CD1c-positive myeloid dendritic cell (primary cell): ENCODE measurements around the gene WDR7.
A peak's percentile ranks its signal among the peaks of the same experiment; 100 is the strongest.

Source experiments
- DNase-seq: peaks from one replicate; pipeline ENCODE4 v3.0.0-alpha.2; 2016; ENCODE audit errors: extremely low spot score

The WDR7 gene

DNA sequence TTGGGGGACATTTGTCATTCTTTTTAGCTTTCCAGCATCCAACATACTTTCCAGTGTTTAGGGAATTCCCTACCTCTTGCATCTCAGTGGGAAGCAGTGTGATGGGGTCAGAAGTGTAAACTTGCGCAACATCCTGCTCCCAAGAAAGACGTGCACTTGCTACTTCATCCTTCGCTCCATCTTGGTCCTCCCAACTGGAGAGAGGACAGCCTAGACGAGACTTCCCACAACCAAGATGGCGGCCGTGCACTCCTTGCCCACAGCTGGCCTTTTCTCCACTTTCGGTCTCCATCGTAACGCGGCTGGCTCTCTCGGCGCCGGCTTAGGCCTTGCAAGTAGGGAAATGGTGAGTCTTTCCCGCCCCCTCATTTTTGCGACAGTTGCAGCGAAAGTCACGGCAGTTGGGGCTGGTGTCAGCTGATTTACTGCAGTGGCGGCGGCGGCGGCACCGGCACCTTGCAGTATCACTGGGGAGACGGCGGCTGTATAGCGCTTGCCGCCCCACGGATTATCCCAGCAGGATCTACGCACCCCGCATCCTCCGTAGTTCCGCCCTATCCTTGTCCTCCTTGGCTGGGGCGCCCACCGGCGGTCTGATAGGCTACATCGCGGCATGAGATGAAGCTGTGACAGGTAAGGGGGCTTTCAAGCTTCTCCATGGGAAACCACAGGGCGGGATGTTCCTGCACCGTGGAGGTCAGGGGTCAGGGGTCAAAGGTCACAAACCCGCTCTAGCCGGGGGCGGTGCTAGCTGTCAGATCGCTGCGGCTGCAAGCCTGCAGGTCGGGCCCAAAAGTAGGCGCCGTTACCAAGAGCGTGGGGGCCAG is at the start of gene WDR7:
Gene WDR7 (plus strand): TSS at position 416 of the 827 bp plus-strand sequence. CDS start 21,157 bp downstream, outside the sequence.
- peak; percentile 98 for DNase-seq

DNA sequence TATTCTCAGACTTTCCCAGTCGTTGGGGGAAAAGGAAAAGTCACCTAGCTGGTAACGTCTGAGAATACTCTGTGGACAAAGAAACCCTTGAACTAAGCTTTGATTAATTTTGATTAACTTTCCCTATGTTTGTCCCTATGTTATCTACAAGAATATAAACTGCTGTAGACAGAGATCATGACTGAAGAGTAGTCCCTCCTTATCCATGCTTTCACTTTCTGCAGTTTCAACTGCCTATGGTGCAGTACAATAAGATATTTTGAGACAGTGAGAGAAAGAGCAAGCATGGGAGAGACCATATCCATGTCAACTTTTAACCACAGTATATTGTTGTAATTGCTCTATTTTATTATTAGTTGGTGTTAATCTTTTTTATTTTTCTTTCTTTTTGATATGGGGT is 44.5 kb upstream of the WDR7 start:
- DNase-seq = no peak

DNA sequence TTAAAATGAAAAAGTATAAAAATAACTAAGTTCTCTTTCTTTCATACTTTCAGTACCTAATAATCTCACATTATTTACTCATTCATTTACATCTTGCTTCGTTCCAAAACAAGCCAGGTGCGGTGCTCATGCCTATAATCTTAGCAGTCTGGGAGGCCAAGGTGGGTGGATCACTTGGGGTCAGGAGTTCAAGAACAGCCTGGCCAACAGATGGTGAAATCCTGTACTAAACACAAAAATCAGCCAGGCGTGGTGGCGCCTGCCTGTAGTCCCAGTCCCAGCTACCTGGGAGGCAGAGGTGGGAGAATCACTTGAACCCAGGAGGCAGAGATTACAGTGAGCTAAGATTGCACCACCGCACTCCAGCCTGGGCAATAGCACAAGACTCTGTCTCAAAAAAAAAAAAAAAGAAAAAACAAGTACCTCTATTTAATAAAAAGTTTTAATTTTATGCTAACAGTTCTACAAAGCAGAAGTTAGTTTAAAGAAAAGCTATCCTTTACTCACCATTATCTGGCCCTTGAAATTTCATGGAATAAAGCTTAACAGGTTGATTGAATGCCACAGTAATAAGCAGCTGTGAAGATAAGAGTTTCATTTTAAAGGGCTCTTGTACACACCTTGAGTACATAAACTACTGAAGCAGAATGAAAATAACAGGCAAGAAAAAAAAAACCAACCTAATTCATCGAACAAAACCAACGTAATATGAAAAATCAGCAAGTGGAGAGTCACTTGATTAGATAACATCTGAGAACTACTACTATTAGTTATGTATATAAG is 35.2 kb upstream of the WDR7 start:
- no peak for DNase-seq

DNA sequence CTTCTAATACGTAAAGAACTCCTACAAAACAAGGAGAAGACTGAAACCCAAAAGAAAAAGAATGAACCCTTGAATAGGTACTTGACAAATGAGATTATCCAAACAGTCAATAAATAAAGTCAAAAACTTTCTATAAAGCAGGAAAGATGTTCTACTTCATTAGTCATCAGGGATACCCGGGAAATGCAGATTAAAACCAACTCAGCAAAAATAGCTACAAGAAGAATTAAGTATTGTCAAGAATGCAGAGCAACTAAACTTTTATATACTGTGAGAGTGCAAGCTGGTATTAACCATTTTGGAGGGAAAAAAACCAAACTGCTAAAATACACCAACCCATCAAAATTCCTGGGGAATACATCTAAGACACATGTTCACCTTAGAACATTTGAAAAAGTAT is 23.2 kb upstream of the WDR7 start:
- DNase-seq = no peak

DNA sequence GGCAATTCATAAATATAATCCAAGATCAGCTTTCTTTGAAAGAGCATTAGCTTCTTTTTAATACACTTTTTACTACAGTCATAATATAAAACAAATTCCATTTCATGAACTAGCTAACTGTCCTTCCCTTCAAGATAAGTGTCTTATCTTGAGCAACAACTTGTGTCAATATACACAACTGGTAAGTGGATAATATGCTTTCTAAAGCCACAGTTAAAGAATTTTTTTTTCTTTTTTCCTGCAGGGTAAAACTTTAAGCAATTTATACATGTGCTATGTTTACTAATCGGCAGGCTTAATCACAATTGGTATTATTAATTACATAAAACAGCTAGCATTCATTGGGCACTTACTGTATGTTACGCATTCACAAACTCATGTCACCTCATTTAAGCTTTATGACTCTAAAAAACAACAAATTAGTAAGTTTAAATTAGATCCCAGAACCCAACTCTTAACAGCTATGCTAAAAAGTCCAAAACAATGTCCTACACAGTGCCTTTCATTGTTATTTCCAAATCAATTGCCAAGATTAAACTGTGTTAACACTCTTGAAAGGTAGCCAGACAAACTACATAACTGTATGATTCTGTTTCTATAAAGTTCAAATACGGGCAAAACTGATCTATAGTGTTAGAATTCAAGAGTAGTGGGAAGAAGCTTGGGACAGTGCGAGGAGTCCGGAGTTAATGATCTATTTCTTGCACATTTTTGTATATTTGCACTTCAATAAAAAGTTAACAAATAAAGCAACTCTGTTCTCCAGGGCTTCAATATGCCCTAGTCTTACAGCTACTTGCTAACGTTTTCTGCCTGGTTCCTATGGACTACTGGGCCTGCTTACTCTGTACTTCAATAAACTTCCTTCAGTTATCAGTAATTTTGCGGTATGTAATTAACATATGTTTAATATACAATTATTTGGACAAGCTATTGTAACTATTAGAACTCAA is 18.8 kb upstream of the WDR7 start:
- no peak for DNase-seq

DNA sequence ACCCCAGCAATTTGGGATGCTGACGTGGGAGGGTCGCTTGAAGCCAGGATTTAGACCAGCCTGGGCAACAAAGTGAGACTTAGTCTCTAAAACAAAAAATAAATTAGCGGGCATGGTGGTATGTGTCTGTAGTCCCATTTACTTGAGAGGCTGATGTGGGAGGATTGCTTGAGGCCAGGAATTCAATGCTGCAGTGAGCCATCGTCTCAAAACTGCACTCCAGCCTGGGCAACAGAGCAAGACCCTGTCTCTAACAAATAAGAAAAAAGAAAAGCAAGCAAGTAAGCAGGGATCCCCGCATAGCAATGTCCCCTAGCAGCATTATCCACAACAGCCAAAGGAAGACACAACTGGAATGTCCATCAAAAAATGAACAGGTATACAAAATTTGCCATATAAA is 16.2 kb upstream of the WDR7 start:
- no peak for DNase-seq

DNA sequence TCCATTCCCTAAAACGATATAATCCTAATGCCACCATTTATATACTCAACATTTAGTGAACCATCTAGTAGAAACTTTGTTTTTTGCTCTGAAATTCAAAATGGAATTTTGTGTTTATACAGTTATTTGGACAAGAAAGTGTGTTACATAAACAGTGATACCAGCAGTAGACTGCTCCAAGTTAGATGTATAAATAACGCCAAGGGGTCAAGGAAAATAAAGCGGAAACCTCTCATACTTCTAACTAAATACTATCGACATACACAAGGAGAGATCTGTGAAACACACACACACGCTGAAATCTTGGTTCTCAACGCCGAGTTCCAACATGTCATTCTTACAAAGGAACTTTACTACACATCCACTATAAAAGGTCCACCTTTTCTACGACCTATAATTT is 14.0 kb upstream of the WDR7 start:
- no peak for DNase-seq

DNA sequence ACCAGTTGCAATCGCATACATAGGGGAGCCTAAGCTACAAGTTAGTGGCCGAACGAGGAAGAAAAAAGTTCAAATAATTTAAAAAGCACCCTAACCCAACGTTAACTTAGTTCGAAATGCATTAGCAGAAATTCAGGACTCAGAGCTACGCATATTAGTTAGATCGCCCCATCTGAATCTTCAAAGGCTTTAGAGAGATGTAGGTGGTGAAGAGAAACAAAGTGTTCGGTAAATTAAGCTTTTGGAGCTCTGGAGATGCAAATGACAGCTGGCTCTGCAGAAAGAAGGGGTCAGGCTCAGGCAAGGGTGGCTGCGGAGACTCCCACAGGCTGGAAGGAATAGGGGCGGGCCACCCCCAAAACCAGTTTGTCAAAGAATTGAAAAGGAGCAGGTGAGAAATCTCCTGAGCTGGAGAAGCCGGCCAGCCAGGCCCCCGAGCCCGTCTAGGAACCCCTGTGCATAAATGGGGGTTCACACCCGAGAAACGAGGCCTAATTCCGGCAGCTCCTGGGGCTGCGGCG is 13.4 kb upstream of the WDR7 start:
- peak; percentile 15 for DNase-seq

DNA sequence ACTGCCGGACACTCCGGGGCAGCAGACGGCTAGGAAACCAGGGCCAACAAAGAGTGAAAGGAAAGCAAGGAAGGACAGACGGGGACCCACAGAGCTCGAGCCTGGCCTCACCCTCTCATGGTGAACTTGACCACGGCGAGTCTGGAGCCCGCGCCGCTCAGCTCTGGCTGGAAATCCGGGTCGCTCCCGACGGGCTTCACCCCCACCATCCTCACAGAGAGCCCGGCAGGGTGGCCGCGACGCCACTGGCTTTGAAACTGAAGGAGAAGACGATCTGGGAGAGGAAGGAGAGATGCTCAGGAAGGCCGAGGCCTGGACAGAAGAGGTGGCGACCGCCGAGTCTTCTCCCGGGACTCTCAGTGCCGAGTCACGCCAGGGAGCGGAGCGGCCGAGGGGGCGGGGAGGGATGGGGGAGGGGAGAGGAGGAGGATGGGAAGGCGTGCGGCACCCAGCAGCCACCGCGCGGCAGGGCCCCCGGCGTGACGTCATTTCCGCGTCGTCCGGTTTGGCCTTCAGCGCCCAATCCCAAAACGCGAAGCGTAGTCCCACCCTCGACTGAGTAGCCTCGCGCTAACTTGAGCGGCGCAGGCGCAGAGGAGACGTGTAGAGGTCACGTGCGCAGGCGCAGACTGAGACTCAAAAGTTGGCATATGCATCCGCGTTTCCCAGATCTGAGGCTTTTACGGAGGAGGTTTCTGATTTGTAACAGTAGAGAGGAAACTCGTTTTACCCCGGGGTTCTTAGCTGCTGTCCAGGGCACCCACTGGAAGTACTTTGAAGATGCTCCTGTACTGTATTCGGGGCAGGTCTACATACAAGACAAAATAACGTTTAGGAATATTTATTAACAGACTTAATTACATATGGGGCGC is 12.7 kb upstream of the WDR7 start, which contains the start of gene TXNL1:
Gene TXNL1 (minus strand): TSS at position 361 of the 872 bp plus-strand sequence. CDS start 152 bp downstream, at position 209.
- DNase-seq = peak; percentile 99

DNA sequence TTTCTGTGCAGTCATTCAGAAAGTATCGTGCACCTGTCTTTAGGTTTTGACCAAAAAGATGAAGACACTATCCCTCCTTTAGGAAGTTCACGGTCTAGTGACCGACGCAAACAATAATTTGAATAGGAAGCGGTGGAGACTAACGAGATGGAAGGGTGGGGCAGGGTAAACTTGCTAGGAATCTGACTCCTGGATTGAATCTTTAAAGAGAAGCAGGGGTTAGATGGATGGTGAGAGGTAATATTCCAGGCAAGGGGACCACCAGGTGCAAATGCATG is 12.1 kb upstream of the WDR7 start:
- no peak for DNase-seq

DNA sequence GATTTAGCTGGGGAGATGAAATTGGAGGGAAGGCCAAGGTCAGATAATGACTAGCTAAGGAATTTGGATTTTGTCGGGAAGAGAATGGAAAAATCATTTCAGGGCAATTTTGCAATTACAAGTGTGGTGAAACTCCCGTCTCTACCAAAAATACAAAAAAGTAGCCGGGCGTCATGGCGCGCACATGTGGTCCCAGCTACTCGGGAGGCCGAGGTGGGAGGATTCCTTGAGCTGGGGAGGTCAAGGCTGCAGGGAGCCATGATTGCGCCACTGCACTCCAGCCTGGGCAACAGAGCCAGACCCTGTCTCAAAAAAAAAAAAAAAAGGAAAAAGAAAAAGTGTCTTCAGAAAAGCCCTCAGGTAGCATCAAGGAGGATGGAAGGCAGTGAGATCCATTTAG is 11.6 kb upstream of the WDR7 start:
- no peak for DNase-seq

DNA sequence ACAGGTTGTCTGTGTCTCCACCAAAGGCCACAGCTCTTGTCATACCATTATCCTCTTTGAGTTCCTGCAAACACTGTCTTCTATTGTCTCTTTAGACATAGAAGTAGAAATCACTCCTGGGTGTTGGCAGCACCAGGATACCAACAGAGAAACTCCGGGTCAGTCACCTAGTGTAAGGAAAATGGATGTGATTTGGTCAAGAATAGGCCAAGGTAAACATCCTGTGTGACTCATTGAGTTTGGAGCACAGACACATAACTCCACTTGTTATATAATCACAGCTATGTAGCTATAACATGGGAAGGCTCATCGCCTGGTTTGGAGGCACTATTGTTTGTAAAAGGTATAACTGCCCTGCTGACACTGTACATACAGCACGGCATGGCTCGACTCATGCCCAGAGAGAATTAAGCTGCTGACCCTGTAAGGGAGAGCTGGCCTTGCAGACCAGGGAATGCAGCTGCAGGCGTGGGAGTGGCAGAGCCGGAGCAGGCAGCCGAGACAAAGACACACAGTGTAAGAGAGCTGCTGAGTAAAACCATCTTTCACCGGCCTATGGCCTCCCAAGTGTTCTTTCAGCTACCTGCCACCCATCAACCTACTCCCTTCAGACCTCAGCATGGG is 9.3 kb upstream of the WDR7 start:
- no peak for DNase-seq

DNA sequence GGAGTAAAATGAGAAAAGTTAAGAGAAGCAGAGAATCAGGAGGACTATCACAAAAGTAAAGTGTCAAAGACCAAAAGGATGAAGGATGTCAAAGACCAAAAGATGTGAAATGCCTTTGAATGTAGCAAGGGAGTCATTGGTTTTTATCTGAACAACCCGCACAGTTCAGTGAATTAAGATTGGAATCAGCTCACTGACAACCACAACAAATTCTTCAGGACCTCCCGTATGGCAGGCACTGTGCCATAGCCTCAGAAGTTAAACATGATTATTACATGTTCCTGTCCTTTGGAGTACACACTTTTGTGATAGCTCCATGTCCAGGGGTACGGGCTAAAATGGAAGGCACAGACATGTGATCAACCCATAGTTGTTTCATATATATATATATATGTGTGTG is 7.8 kb upstream of the WDR7 start:
- no peak for DNase-seq

DNA sequence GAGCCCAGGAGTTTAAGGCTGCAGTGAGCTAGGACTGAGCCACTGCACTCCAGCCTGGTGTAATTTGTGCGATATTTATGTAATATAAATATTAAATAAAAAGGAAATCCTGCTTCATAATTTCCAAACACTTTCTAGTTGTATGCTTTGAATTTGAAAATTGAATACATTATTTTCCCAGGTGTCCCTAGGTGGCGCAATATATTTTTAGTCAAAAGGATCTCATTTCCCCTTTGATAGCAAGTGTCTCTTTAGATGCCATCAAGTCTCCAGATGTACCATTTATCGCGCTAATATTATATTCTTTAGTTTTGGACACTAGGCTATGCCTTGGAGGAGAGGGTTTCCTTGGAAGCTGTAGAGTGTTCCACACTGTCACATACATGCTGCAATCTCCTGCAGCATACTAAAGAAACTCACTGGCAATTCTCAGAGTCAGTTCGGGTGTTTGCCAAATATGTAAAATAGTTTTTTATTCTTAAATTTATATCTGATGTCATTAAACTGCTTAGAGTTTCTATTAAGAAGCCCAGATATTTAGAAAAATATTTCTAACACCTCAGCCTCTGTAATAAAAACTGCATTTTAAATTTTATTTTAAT is 5.6 kb upstream of the WDR7 start:
- DNase-seq = peak; percentile 41

DNA sequence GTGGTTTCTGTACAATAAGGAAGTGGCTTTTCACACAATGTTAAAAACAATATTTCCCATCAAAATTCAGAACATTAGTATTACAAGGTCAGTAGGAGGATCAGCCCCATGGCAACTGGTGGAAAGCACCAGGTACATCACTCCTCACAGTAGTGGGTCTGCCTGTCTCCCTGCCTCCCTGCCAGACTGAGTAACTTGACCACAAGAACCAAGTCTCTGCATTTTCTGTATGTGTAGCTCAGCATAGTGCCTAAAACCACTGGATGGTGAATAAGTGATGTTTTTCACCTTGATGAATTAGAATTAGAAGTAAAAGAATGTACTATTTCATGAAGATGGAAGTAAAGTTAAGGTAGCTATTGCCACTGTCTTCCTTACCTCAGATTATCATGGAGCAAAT is 4.1 kb upstream of the WDR7 start:
- DNase-seq = no peak

DNA sequence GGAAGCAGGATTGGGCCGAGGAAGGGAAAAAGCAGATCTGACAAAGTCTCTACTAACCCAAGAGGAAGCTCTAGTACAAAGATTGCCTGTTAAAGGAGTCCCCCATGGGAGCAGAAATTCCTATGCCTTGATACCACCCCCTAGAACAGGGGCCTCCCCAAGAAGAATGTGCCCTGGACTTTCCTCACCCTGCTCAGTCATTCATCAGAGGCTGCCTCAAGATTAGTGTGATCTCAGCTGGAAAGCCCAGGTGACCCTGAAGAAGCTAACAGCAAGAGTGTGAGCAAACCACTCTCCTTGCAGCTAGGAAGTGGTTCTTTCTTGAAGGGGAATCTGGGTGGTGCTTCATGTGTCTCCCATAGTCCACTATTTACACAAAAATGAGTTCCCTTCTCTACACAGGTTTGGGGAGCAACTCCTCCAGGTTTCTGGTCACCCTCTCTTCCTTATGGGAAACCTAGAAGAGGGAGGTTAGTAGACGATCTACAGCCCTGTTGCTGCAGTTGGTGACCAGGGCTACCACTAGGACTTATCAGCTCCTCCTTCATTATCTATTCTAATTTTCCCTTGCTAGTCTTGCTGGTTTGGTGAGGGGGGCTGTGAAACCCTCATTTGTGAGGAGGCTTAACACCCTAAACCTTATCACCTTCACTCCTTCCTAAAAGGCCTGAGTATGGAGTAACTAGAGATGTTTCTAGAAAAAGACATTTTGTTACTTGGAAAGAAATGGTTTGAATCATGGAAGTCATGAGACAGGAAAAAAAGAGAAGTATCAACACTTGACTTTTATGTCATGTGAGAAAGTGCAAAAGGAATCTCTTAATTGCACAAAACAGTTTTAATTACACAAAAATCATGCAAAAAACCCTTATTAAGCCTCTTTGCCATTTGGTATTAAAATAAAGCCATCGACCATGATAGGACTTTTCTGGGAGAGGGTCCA is 2.9 kb upstream of the WDR7 start:
- DNase-seq = peak; percentile 53

DNA sequence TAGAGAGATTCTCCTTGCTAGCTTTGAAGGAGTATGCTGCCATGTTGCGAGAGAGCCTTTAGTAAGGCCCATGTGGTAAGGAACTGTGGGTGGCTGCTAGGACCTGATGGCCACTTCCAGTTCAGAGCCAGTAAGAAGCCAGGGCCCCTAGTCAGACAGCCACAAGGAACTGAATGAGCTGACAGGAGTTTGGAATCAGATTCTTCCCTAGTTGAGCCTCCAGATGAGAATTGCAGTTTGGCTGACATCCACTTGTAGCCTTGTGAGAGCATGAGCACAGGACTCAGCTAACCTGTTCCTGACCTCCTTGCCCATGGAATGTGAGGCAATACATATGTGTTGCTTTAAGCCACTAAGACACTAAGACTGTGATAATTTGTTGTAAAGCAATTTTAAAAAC is 1.2 kb upstream of the WDR7 start:
- DNase-seq = no peak

DNA sequence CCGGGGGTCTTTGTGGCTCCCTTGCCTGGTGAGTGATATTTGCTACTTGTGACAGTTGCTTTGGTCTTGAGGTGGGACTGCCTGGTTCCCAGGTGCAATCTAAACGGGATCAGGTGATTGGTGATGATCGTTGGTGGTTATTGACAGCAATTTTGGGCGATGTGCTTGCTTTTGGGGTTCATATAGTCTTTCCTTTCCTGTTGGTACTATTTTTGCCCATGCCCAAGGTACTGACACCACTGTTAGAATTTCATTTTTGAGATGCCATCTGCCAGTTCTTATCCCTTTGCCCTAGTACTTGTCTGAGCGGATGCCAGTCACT is 573 bp downstream of the WDR7 start:
- DNase-seq = no peak

DNA sequence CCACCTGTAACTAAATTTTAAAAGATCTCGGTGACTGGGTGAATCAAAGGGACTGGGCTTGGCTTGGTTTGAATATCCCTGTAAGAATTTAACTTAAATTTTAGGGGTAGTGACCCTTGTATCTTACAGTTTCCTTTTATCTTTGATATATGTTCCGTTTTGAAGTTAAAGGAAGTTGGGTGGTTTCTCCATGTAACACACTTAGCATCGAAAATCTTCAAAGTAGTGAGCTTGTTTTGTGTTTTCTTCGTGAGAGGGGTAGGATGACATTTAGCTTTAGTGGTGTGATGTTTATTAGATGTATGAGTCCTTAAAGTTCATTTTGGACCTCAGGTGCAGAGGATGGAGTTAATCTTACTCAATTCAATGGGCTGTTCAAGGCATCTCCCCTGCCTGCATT is 1.6 kb downstream of the WDR7 start:
- peak; percentile 28 for DNase-seq
